ENCODE data around the gene NEMP2. TPM values are rescaled to one million over a fixed set of nuclear protein-coding genes. Genes with fewer than 3 reads are reported as not detected.

NEMP2 gene
- total RNA-seq (10 to 100 TPM in 6 of 7 donors, 1 to 10 TPM in 1; 7.7 to 19.2 (median 12.8) TPM), polyA plus RNA-seq (1 to 10 TPM in 2 of 3 donors, under 1 TPM in 1; 0.89 to 1.8 (median 1.4) TPM)
- long read RNA-seq, donor 1 = 0 reads
- long read RNA-seq, donor 2, full-length matches to known transcripts = 2 of 2 reads
- long read RNA-seq, donor 2, partial matches to known transcripts = 0 of 2 reads
- long read RNA-seq, donor 2, other reads (novel, unspliced or antisense) = 0 of 2 reads

GRCh38 chr2:190534310-190535120 is at the start of gene NEMP2:
TSS of gene NEMP2 (minus strand) at chr2:190534722. CDS start at chr2:190534655, 67 bp downstream.
- peak within 1 kb of the TSS; percentile 93 to 98 (median 98) for H3K27ac ChIP-seq
- H3K27me3 ChIP-seq (replicated peaks in 1 of 7) = no peaks in the 10 kb centered on the region
- intact Hi-C loops (cut with DNase I; ENCODE audit: low total_unique reads) = loop anchor here (10.0 kb wide), 1 partner anchor 110 kb away; the partner anchor contains the start of gene NAB1
- peaks cover under 1 to 32% (median 28%) of the 10 kb centered on the region in 8 donors for H3K9me3 ChIP-seq
- H3K36me3 ChIP-seq = no peaks in the 10 kb centered on the region
- H3K4me1 ChIP-seq = peaks cover 3 to 64% (median 32%) of the 10 kb centered on the region in 6 donors
- DNase-seq = peak; percentile 97
- H3K4me3 ChIP-seq = peak within 1 kb of the TSS; percentile 61 to 82 (median 74)
- TF ChIP-seq POLR2A (IDR thresholded peaks at IDR 0.05) = peak in 2 of 3 donors; percentile 29 to 78
- peak in 3 of 11 experiments; percentile 10 to 30 (median 14) for TF ChIP-seq CTCF (IDR thresholded peaks at IDR 0.05 in 8 of 11, conservative IDR thresholded peaks at IDR 0.05 in 3 of 11)
- TF ChIP-seq POLR2AphosphoS5 (IDR thresholded peaks at IDR 0.05) = peak; percentile 90 to 94 (median 93)
- 0% methylated on average over 17 to 92 of the region's 92 CpGs for WGBS, 5 donors

- Histone ChIP-seq H3K27me3 (replicated peaks in 1 of 7) (no peaks in the 10 kb centered on the region), H3K4me1 (peaks cover 0 to 9% (median 4%) of the 10 kb centered on the region in 6 donors), H3K9me3 (no peaks in the 10 kb centered on the region), H3K4me3 (no peak overlapping the region), H3K36me3 (no peaks in the 10 kb centered on the region), H3K27ac (no peak overlapping the region)
- TF ChIP-seq CTCF (IDR thresholded peaks at IDR 0.05 in 8 of 11, conservative IDR thresholded peaks at IDR 0.05 in 3 of 11) (no peak), POLR2A (IDR thresholded peaks at IDR 0.05) (no peak), POLR2AphosphoS5 (IDR thresholded peaks at IDR 0.05) (no peak)
- DNase-seq = no peak
- 73 to 86% (median 80%) methylated on average over 4 of the region's 4 CpGs for WGBS, 5 donors
- intact Hi-C loops (cut with DNase I; ENCODE audit: low total_unique reads) = no loop called here
Observed at GRCh38 chr2:190583507-190584337, 49.2 kb upstream of the NEMP2 start.

- Histone ChIP-seq H3K9me3 (no peaks in the 10 kb centered on the region), H3K36me3 (no peaks in the 10 kb centered on the region), H3K4me1 (peaks cover 5 to 17% (median 11%) of the 10 kb centered on the region in 6 donors), H3K4me3 (no peak overlapping the region), H3K27ac (no peak overlapping the region), H3K27me3 (replicated peaks in 1 of 7) (no peaks in the 10 kb centered on the region)
- no peak for DNase-seq
- 78 to 84% (median 83%) methylated on average over 6 of the region's 6 CpGs for WGBS, 5 donors
- TF ChIP-seq POLR2AphosphoS5 (IDR thresholded peaks at IDR 0.05) = no peak
- TF ChIP-seq POLR2A (IDR thresholded peaks at IDR 0.05) = no peak
- TF ChIP-seq CTCF (IDR thresholded peaks at IDR 0.05 in 8 of 11, conservative IDR thresholded peaks at IDR 0.05 in 3 of 11) = no peak
- intact Hi-C loops (cut with DNase I; ENCODE audit: low total_unique reads) = no loop called here
Observed at GRCh38 chr2:190582736-190583506, 48.4 kb upstream of the NEMP2 start.

All from spleen (tissue), 13 donors.